Measurements from ENCODE around the gene MPHOSPH8. TPM values are rescaled to one million over a fixed set of nuclear protein-coding genes. Genes with fewer than 3 reads are reported as not detected.

MPHOSPH8 gene
- total RNA-seq, 1 donor from 2014 or later: 29.5 TPM

- peaks cover 20% of the 10 kb centered on the region for H3K9me3 Mint-ChIP-seq (ENCODE audit: low read depth)
- no peaks in the 10 kb centered on the region for H3K4me1 Mint-ChIP-seq (ENCODE audit: low read depth)
- no peaks in the 10 kb centered on the region for H3K27me3 Mint-ChIP-seq
- no peaks in the 10 kb centered on the region for H3K36me3 Mint-ChIP-seq (ENCODE audit: insufficient read depth)
- no peak overlapping the region for H3K27ac Mint-ChIP-seq
- no peak for DNase-seq (ENCODE audit: low spot score, unreplicated experiment)
- H3K4me3 Mint-ChIP-seq (ENCODE audit: low read depth): no peak overlapping the region
- TF ChIP-seq CTCF (IDR thresholded peaks at IDR 0.05; ENCODE audit: unreplicated experiment): no peak
Observed at GRCh38 chr13:19590423-19590822, 43.0 kb upstream of the MPHOSPH8 start.

- Mint-ChIP-seq H3K27ac (no peak overlapping the region), H3K27me3 (no peaks in the 10 kb centered on the region), H3K4me3 (ENCODE audit: low read depth) (no peak overlapping the region), H3K4me1 (ENCODE audit: low read depth) (no peaks in the 10 kb centered on the region), H3K36me3 (ENCODE audit: insufficient read depth) (no peaks in the 10 kb centered on the region), H3K9me3 (ENCODE audit: low read depth) (peaks cover 21% of the 10 kb centered on the region)
- DNase-seq (ENCODE audit: low spot score, unreplicated experiment): no peak
- no peak for TF ChIP-seq CTCF (IDR thresholded peaks at IDR 0.05; ENCODE audit: unreplicated experiment)
Observed at GRCh38 chr13:19591864-19592263, 41.6 kb upstream of the MPHOSPH8 start.

DNA sequence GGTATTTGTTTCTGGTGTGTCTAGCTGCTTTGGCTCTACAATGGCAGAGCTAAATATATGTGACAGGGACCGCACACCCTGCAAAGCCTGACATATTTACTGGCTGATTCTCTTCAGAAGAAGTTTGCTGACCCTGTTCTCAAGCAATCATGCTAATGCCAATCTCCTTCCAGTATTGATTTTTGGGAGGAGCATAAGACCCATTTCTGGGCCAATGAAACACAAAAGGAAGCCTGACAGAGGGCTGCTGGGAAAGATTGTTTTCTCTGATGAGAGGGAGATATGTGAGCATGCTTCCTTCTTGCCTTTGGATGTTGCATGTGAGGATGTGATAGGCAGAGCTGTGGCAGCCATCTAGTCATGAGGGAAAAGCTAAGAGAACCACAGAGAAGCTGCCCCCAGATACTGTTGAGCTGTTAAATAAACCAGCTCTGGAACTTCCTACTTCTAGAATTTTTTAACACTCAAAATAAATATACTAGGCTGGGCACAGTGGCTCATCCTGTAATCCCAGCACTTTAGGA, 40.7 kb upstream of the MPHOSPH8 start:
- Mint-ChIP-seq H3K4me1 (ENCODE audit: low read depth) (no peaks in the 10 kb centered on the region), H3K9me3 (ENCODE audit: low read depth) (peaks cover 19% of the 10 kb centered on the region), H3K36me3 (ENCODE audit: insufficient read depth) (no peaks in the 10 kb centered on the region), H3K27ac (no peak overlapping the region), H3K4me3 (ENCODE audit: low read depth) (no peak overlapping the region), H3K27me3 (no peaks in the 10 kb centered on the region)
- no peak for DNase-seq (ENCODE audit: low spot score, unreplicated experiment)
- TF ChIP-seq CTCF (IDR thresholded peaks at IDR 0.05; ENCODE audit: unreplicated experiment): no peak

DNA sequence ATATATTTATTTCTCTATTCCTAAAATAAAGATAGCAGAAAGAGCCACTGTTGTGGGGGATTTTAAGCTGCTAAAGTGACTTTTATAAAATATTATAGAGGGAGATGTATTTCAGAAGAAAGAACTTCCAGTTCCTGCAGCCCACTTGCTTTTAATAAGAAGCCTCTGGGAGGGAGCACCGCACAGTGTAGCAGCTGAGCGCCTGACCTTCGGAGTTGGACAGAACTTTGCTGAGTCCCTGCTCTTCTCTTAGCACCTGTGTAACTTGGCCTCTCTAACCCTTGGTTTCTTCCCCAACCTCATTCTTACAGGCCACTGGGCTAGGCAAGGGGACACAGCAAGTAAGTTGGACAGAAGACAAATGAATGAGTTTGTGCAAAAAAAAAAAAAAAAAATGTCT, 37.4 kb upstream of the MPHOSPH8 start:
- Mint-ChIP-seq H3K27ac (no peak overlapping the region), H3K36me3 (ENCODE audit: insufficient read depth) (no peaks in the 10 kb centered on the region), H3K4me3 (ENCODE audit: low read depth) (no peak overlapping the region), H3K9me3 (ENCODE audit: low read depth) (peaks cover 9% of the 10 kb centered on the region), H3K27me3 (peaks cover 10% of the 10 kb centered on the region), H3K4me1 (ENCODE audit: low read depth) (no peaks in the 10 kb centered on the region)
- DNase-seq (ENCODE audit: low spot score, unreplicated experiment): no peak
- no peak for TF ChIP-seq CTCF (IDR thresholded peaks at IDR 0.05; ENCODE audit: unreplicated experiment)

DNA sequence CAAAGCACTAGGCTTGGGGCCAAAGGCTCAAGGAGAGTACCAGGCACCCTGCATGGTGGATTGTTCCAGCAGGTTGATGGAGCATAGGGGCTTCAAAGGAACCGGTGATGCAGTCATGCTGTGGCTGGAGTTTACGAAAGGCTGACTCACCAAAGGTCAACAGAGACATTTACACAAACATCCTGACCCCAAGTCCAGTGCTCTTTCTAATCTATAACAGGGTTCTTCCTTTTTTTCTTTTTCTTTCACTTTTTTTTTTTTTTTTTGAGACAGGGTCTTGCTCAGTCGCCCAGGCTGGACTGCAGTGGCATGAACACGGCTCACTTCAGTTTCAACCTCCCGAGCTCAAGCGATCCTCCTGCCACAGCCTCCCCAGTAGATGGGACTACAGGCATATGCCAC, 36.5 kb upstream of the MPHOSPH8 start:
- no peak for TF ChIP-seq CTCF (IDR thresholded peaks at IDR 0.05; ENCODE audit: unreplicated experiment)
- Mint-ChIP-seq H3K9me3 (ENCODE audit: low read depth) (peaks cover 4% of the 10 kb centered on the region), H3K4me1 (ENCODE audit: low read depth) (no peaks in the 10 kb centered on the region), H3K4me3 (ENCODE audit: low read depth) (no peak overlapping the region), H3K36me3 (ENCODE audit: insufficient read depth) (no peaks in the 10 kb centered on the region), H3K27me3 (peaks cover 11% of the 10 kb centered on the region), H3K27ac (no peak overlapping the region)
- DNase-seq (ENCODE audit: low spot score, unreplicated experiment): no peak
